Effector CD4-positive, alpha-beta T cell (primary cell): Measurements from ENCODE around the gene DPM3.
"Not testable (repeated sequence)": the region's sequence is repeated elsewhere in the genome, so short reads cannot be mapped to it uniquely, and the experiment has no call there.

Experiments
- DNase-seq: peaks from one replicate; pipeline ENCODE4 v3.0.0-alpha.2; 2020

The DPM3 gene

DNA sequence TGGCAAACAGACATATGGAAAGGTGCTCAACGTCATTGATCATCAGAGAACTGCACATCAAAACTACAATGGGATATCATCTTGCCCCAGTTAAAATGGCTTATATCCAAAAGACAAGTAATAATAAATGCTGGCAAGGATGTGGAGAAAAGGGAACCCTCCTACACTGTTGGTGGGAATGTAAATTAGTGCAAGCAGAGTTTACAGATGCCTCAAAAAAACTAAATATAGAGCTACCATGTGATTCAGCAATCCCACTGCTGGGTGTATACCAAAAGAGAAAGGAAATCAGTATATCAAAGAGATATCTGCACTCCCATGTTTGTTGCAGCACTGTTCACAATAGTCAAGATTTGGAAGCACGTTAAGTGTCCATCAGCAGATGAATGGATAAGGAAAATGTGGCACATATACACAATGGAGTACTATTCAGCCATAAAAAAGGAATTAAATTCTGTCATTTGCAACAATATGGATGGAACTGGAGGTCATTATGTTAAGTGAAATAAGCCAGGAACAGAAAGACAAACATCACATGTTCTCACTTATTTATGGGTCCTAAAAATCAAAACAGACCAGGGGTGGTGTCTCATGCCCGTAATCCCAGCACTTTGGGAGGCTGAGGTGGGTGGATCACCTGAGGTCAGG, 15.8 kb upstream of the DPM3 start:
- DNase-seq, result not testable (repeated sequence)

DNA sequence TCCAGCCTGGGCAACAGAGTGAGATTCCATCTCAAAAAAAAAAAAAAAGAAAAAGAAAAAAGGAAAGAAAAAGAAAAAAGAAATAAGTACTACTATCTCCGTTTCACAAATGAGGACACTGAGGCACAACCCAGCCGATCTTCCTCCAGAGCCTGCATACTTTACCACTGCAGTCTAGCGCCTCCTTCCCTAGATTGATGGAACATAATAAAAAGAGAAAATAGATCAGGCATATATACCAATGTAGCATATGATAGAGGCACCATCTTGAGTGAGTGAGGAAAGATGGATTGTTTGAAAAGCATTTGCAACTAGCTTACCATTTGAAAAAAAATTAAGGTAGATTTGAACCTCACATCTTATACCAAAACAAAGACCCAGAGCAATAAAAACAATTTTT, 5.2 kb upstream of the DPM3 start:
- no peak for DNase-seq

- no peak for DNase-seq
Measured at GRCh38 chr1:155141749-155142148, 1.4 kb upstream of the DPM3 start.

DNA sequence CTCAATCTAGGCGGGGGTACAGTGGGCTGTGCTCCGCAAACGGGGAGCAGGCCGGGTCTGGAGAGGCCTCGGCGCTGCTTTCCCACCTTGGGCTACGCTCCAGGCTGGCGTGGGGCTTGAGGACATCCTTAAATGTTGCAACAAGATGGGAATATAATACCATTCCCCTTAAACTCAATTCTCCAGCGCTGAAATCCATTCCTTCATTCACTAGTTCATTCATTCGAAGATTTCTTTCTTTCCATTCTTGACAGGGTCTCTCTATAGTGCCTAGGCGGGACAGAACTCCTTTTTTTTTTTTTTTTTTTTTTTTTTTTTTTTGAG, 261 bp upstream of the DPM3 start:
- DNase-seq, result no peak

- DNase-seq, result no peak
Measured at GRCh38 chr1:155137154-155137949, 3.0 kb downstream of the DPM3 start.

GRCh38 chr1:155136748-155137147, 3.6 kb downstream of the DPM3 start:
- DNase-seq, result no peak

- peak; percentile 87 for DNase-seq
Measured at GRCh38 chr1:155135415-155136028, 4.8 kb downstream of the DPM3 start, which contains the start of gene SLC50A1. TSS of gene SLC50A1 (plus strand) at chr1:155135852. CDS start at chr1:155135912, 60 bp downstream.

- DNase-seq, result peak; percentile 20
Measured at GRCh38 chr1:155134880-155135414, 5.4 kb downstream of the DPM3 start.

DNA sequence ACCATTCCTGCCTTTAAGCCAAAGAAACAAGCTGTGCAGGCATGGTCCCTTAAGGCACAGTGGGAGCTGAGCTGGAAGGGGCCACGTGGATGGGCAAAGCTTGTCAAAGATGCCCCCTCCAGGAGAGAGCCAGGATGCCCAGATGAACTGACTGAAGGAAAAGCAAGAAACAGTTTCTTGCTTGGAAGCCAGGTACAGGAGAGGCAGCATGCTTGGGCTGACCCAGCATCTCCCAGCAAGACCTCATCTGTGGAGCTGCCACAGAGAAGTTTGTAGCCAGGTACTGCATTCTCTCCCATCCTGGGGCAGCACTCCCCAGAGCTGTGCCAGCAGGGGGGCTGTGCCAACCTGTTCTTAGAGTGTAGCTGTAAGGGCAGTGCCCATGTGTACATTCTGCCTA, 6.0 kb downstream of the DPM3 start:
- no peak for DNase-seq

DNA sequence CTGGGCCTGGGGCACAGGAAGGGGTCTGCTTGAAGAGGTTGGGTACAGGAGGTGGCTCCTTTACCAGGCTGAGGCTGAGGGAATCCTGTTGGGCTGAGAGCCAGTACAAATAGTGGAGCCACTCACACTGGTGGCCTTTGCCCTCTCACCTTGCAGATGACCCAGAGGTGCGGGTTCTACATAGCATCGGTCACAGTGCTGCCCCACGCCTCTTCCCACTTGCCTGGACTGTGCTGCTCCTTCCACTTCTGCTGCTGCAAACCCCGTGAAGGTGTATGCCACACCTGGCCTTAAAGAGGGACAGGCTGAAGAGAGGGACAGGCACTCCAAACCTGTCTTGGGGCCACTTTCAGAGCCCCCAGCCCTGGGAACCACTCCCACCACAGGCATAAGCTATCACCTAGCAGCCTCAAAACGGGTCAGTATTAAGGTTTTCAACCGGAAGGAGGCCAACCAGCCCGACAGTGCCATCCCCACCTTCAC, 6.5 kb downstream of the DPM3 start:
- no peak for DNase-seq

DNA sequence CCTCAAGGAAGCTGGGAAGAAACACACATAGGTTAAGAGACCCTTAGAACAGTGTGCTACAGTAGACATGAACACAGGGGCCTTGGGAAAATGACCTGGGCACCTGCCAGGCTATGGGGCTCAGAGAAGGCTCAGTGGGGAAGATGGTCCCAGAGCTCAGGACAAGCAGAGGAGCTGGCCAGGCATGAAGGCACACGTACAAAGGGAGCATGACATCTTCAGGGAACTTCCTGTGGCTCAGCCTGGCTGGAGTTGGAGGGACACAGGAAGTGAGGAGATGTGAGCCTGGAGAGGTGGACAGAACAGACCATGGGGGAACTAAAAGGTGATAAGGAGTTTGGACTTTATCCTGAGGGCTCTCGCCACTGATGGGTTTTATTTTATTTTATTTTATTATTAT, 8.5 kb downstream of the DPM3 start:
- no peak for DNase-seq

DNA sequence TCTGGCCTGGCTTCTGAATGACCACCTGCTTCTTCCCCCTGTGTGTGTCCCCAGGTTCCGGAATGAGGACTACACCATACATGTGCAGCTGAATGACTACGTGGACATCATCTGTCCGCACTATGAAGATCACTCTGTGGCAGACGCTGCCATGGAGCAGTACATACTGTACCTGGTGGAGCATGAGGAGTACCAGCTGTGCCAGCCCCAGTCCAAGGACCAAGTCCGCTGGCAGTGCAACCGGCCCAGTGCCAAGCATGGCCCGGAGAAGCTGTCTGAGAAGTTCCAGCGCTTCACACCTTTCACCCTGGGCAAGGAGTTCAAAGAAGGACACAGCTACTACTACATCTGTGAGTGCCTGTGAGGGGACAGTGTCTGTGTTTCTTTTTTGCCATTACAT, 9.0 kb downstream of the DPM3 start:
- DNase-seq, result no peak

GRCh38 chr1:155130272-155131006, 9.9 kb downstream of the DPM3 start:
- DNase-seq, result no peak

DNA sequence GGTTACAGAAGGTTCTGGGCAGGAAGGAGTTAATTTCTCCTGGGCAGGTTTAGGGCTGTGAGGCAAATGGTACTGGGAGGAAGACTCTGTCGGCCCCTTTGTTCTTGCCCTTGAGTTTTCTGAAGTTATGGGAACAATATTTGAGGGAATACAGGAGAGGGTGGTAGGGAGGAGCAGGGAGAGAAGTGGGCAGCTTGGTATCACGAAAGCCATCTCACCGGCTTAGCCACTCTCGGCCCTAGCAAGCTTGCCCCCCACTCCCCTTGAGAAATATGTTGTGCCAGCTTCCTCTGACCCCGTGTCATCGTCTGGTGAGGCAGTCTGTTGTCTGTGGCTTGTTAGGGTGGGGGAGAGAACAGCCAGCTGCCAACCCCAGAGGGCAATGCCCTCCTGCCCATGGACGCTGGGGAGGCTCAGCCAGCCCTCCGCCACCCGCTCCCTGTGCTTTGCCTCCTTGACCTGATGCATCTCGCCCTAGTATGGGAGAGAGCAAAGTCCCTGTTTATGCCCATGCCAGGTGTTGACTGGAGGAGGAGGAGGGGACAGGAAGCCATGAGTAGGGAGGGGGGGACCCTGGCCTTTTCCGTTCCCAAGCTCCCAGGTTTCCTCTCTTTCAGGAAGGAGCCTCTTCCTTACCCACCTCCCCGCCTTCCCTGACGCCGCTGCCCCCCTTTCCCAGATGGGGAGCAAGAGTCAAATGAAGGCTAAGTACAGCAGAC, 11.4 kb downstream of the DPM3 start:
- DNase-seq, result peak; percentile 3

DNA sequence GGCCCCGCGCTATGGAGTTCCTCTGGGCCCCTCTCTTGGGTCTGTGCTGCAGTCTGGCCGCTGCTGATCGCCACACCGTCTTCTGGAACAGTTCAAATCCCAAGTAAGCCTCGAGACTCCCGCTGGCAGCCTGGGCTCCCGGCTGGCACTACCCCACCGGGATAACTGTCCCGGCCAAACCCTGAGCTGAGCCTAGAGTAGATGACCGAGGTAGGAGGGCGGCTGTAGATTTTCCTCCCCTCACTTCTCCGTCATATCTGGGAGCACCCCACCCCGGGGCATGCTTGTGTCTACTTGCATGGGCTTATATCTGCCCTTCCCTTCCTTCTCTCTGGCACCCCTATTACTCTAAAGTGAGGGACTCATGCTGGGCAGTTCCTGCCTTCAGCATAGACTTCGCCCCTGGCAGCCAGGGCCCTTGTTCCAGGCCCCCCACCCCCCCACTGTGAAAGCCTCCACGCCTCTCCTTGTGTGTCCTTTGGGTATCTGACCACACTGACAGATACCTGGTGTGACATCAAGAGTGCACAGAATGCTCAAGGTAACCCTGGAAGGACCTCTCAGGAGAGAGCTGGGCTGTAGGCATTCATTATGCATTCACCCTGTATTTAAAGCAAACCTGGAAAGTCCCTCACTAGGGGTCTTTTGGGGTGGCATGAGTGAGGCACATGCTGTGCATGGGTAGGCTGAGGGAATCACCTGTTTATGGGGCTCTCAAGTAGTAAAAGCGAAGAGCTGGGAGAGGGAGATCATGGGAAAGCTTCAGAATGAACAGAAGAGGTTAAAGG, 12.2 kb downstream of the DPM3 start:
- DNase-seq, result no peak

DNA sequence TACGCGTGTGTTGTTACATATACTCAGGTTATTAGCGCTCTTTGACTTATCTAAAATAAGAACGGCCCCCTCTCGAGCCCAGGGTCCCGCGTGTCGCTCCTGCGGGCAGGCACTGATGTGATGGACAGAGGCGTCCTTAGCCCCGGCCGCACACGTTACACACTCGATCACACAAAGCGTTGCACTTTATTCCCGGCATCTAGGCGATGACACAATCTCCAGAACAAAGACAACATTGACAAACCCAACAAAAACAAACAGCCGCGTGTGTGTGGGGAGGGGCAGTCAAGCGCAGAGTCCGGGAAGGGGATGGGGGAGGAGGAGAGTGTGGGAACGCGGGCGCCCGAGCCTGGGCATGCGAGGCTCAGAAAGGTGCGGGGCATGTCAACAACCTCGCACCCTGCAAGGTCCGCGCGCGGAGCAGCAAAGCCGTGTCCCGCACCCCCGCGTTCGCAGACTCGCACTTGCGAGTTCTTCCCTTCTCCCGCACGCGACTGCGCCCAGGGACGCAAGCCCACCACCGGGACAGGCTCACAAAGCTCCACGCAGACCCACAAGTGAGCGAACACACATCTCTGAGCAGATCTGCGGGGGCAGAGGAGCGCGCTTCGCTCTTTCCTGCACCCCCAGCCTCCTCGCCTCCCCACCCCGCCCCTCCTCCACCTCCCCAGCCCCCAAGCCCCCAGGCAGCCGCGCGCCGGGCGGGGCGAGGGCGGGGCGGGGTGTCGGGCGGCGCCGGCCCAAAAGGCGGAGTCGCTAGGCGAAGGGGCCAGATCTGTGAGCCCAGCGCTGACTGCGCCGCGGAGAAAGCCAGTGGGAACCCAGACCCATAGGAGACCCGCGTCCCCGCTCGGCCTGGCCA, 13.0 kb downstream of the DPM3 start, which contains the start of gene EFNA1:
Gene EFNA1 (plus strand): TSS at position 772 of the 862 bp plus-strand sequence. CDS start 102 bp downstream, outside the sequence.
- DNase-seq, result peak; percentile 15

DNA sequence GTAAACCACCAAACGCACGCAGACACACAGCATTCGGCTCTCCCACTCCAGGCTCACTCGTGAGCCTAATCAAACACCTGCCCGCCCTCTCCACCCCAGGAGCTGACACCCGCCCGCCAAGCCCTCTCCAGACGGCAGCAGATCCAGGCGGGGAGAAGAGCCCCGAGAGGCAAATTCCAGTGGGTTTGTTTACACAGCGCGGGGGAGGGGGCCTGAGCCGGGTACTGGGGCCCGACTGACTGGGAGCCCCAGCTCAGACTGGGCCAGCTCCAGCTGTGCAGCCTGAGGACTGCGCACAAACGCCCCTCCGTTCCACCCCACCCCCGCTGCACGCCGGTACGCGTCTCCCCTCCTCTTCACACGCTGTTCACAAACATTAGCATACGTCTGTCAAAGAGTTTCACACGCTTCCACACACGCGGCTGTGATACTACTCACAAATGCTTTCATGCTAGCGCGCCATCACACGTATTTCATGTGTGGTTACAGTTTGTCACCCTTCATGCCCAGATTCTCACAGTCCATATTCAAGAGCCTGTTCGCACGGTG, 13.7 kb downstream of the DPM3 start:
- peak; percentile 27 for DNase-seq

- DNase-seq, result no peak
Measured at GRCh38 chr1:155125946-155126555, 14.3 kb downstream of the DPM3 start.

- DNase-seq, result no peak
Measured at GRCh38 chr1:155125511-155125945, 14.8 kb downstream of the DPM3 start.
